ENCODE data around the gene MCM9.

Gene MCM9

DNA sequence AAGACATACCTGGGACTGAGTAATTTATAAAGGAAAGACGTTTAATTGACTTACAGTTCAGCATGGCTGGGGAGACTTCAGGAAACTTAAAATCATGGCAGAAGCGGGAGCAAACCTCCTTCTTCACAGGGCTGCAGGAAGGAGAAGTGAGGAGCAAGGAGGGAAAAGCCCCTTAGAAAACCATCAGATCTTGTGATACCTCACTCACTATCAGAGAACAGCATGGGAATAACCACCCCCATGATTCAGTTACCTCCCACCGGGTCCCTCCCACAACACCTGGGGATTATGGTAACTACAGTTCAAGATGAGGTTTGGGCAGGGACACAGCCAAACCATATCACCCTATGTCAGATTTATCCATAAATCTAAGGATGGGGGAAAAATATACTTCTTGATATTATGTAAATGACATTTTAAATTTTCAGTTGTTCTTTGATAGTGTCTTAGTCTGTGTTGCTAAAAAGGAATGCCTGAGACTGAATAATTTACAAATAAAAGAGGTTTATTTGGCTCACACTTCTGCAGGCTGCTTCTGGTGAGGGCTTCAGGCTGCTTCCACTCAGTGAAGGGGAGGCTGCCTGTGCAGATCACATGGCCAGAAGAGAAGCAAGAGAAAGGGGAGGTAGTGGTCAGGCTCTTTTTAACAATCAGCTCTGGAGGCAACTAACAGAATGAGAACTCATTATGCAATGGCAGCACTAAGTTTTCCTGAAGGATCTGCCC lies 1.2 kb upstream of the MCM9 start:
- POLR2A ChIA-PET: no interaction called here

DNA sequence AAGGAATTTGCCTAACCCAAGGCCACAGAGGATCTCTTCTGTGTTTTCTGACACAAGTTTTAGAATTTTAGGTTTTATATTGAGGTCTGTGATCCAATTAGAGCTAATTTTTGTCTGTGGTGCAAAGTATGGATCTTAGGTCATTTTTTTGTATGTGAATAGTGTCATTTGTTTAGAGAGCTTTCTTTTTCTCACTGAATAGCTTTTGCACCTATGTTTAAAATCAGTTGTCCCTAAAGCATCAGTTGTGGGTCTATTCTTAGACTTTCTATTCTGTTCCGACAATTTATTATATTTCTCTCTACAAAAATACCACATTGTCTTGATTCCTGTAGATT lies 341 bp upstream of the MCM9 start:
- DNase-seq (ENCODE audit: extremely low spot score): no peak
- no peak for TF ChIP-seq CTCF (IDR thresholded peaks at IDR 0.05; ENCODE audit: control extremely low read depth, extremely low read depth, low read depth, missing control alignments)
- CTCF ChIA-PET: no interaction called here
- POLR2A ChIA-PET: no interaction called here

More for the DNA sequence above, 1.2 kb upstream of the MCM9 start:
- CTCF ChIA-PET: no interaction called here
- TF ChIP-seq CTCF (IDR thresholded peaks at IDR 0.05; ENCODE audit: control extremely low read depth, extremely low read depth, low read depth, missing control alignments): no peak
- DNase-seq (ENCODE audit: extremely low spot score): no peak

DNA sequence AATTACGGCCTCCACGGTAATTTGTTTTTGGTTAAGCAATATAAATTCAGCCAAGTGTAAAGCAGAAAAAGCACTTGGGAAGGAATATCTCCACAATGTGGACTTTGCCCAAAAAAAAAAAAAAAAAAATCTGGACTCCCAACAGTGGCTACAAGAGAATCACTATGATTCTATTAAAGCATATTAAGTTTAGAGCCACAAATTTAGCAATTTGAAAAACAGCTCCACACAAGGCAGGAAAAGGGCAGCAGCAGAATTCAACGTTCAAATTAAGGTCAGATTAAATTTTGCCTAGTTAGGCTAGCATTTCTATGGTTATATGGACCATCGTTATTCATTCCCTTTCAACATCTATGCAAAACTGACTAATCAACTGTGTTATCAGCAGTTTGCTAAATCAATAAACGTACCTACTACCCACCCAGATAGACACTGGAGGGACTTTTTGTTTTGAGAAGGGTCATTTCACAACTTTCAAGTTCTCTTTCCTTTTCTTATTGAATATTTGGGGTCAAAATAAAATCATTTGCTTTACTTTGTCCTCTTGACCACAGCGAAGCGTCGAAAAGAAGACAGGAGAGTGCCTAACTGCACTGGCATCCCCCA lies 1.0 kb downstream of the MCM9 start:
- DNase-seq (ENCODE audit: extremely low spot score): no peak

GRCh38 chr6:118932421-118932820 lies 2.5 kb downstream of the MCM9 start:
- ChIA-PET CTCF (interaction anchor here (1.2 kb wide), 1 partner anchor 228 kb away, joined by 3 read pairs; no protein-coding TSS in a partner anchor), POLR2A (no interaction called here)
- no peak for TF ChIP-seq CTCF (IDR thresholded peaks at IDR 0.05; ENCODE audit: control extremely low read depth, extremely low read depth, low read depth, missing control alignments)
- DNase-seq (ENCODE audit: extremely low spot score): no peak

More for the DNA sequence above, 1.0 kb downstream of the MCM9 start:
- ChIA-PET POLR2A (no interaction called here), CTCF (interaction anchor here (1.2 kb wide), 1 partner anchor 37 kb away, joined by 3 read pairs; no protein-coding TSS in a partner anchor)
- TF ChIP-seq CTCF (IDR thresholded peaks at IDR 0.05; ENCODE audit: control extremely low read depth, extremely low read depth, low read depth, missing control alignments): no peak

DNA sequence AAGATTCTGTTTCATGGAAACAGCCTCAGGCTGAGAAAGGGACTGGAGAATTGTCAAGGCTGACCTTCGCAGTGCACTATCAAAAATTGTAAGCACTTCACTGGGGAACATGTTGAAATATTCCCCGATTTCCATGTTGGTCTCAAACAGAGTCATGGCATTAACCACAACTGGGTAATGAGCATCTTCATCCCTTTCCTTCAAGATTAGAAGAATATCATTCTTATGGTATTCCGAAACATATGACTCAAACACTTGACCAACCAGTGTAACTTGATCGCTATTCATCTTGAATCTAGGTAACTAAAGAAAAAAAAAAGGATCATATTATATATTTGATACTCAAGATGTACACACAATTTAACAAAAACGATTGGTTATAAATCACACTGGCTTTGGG lies 3.5 kb downstream of the MCM9 start:
- no peak for DNase-seq (ENCODE audit: extremely low spot score)
- no peak for TF ChIP-seq CTCF (IDR thresholded peaks at IDR 0.05; ENCODE audit: control extremely low read depth, extremely low read depth, low read depth, missing control alignments)
- ChIA-PET CTCF (no interaction called here), POLR2A (no interaction called here)

DNA sequence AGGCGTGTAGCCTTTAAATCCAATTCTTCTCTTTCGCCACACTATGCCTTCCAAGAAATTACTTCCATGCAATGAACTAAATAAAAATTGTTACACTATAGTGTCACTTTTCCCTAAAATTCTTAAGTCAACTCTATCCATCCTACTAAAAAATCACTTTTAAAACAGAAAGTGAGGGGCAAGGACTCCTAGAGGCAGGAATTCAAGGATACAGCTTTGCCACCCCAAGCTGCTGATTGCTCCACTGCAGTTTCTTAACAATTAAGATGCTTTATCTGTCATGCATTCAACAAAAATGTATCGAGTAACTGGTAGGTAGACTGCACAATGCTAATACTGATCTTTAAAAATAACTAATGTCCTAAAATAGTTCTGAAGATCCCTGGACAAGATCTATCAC lies 4.3 kb downstream of the MCM9 start:
- no peak for TF ChIP-seq CTCF (IDR thresholded peaks at IDR 0.05; ENCODE audit: control extremely low read depth, extremely low read depth, low read depth, missing control alignments)
- ChIA-PET CTCF (no interaction called here), POLR2A (no interaction called here)
- no peak for DNase-seq (ENCODE audit: extremely low spot score)
